Activated CD8-positive, alpha-beta memory T cell treated with anti-CD3 and anti-CD28 coated beads, Interleukin-2, amount 10 ng/mL, durations not matched to agents 7 days and 5 days (primary cell): ENCODE data around the gene GMDS. TPM values are rescaled to one million over a fixed set of nuclear protein-coding genes. Genes with fewer than 3 reads are reported as not detected.
"Not testable (repeated sequence)": the region's sequence is repeated elsewhere in the genome, so short reads cannot be mapped to it uniquely, and the experiment has no call there.

Experiments
- ATAC-seq: fragments of 150-1000 bp; cut with Tn5 transposase; one replicate; pipeline ENCODE4 v1.10.0; 2021; ENCODE audit warnings: moderate library complexity
- CTCF ChIA-PET: fragments of 350-600 bp; sonication (Branson Sonifier 250); formaldehyde crosslinking; loops from one replicate; lab custom pipeline; 2021; ENCODE audit warnings: antibody characterized with exemption; lab: Charles Lee
- DNase-seq: peaks from one replicate; pipeline ENCODE4 v3.0.0-alpha.2; 2020
- H3K27ac Mint-ChIP-seq: one replicate; pipeline ENCODE4 v1.8.0; 2021; ENCODE audit warnings: mild to moderate bottlenecking, mixed read lengths
- H3K27me3 Mint-ChIP-seq: one replicate; pipeline ENCODE4 v1.8.0; 2021; ENCODE audit warnings: mixed read lengths
- H3K36me3 Mint-ChIP-seq: one replicate; pipeline ENCODE4 v1.8.0; 2021; ENCODE audit warnings: mild to moderate bottlenecking, mixed read lengths
- H3K4me1 Mint-ChIP-seq: one replicate; pipeline ENCODE4 v1.8.0; 2021; ENCODE audit warnings: mixed read lengths
- H3K4me3 Mint-ChIP-seq: one replicate; pipeline ENCODE4 v1.8.0; 2021; ENCODE audit warnings: mild to moderate bottlenecking, moderate library complexity, mixed read lengths
- H3K9me3 Mint-ChIP-seq: one replicate; pipeline ENCODE4 v1.8.0; 2022; ENCODE audit warnings: low read depth, mixed read lengths
- total RNA-seq, 2 experiments: library from RNA; stranded (reverse); gene quantifications; one replicate each; pipeline ENCODE4 v1.2.3, GENCODE V29; 2021

Gene GMDS
- total RNA-seq, 2 experiments from 2014 or later = 28.2 to 36.9 TPM

GRCh38 chr6:1850840-1851157 lies 394.6 kb downstream of the GMDS start:
- CTCF ChIA-PET = no interaction called here
- no peaks in the 10 kb centered on the region for H3K36me3 Mint-ChIP-seq
- H3K27me3 Mint-ChIP-seq = no peaks in the 10 kb centered on the region
- no peak for DNase-seq
- no peaks in the 10 kb centered on the region for H3K9me3 Mint-ChIP-seq
- ATAC-seq = no peak
- H3K27ac Mint-ChIP-seq = no peak overlapping the region
- no peak overlapping the region for H3K4me3 Mint-ChIP-seq
- no peaks in the 10 kb centered on the region for H3K4me1 Mint-ChIP-seq

- CTCF ChIA-PET = no interaction called here
- H3K27me3 Mint-ChIP-seq = no peaks in the 10 kb centered on the region
- H3K4me3 Mint-ChIP-seq = no peak overlapping the region
- no peaks in the 10 kb centered on the region for H3K4me1 Mint-ChIP-seq
- no peak for DNase-seq
- no peaks in the 10 kb centered on the region for H3K36me3 Mint-ChIP-seq
- no peak overlapping the region for H3K27ac Mint-ChIP-seq
- no peaks in the 10 kb centered on the region for H3K9me3 Mint-ChIP-seq
- no peak for ATAC-seq
Measured at GRCh38 chr6:1850121-1850839, 395.1 kb downstream of the GMDS start.

GRCh38 chr6:1849691-1850090 lies 395.7 kb downstream of the GMDS start:
- ATAC-seq (no peak), DNase-seq (no peak)
- no peaks in the 10 kb centered on the region for H3K27me3 Mint-ChIP-seq
- no peaks in the 10 kb centered on the region for H3K9me3 Mint-ChIP-seq
- CTCF ChIA-PET = no interaction called here
- H3K36me3 Mint-ChIP-seq = no peaks in the 10 kb centered on the region
- no peak overlapping the region for H3K4me3 Mint-ChIP-seq
- no peak overlapping the region for H3K27ac Mint-ChIP-seq
- no peaks in the 10 kb centered on the region for H3K4me1 Mint-ChIP-seq

- CTCF ChIA-PET = no interaction called here
- H3K4me3 Mint-ChIP-seq = no peak overlapping the region
- no peaks in the 10 kb centered on the region for H3K9me3 Mint-ChIP-seq
- H3K27me3 Mint-ChIP-seq = no peaks in the 10 kb centered on the region
- ATAC-seq (no peak), DNase-seq (no peak)
- no peak overlapping the region for H3K27ac Mint-ChIP-seq
- H3K4me1 Mint-ChIP-seq = no peaks in the 10 kb centered on the region
- H3K36me3 Mint-ChIP-seq = no peaks in the 10 kb centered on the region
Measured at GRCh38 chr6:1848752-1849151, 396.7 kb downstream of the GMDS start.

GRCh38 chr6:1846611-1847010 lies 398.8 kb downstream of the GMDS start:
- H3K27ac Mint-ChIP-seq = no peak overlapping the region
- no peak for ATAC-seq
- H3K27me3 Mint-ChIP-seq = no peaks in the 10 kb centered on the region
- no peaks in the 10 kb centered on the region for H3K4me1 Mint-ChIP-seq
- CTCF ChIA-PET = no interaction called here
- DNase-seq = no peak
- H3K9me3 Mint-ChIP-seq = no peaks in the 10 kb centered on the region
- no peaks in the 10 kb centered on the region for H3K36me3 Mint-ChIP-seq
- H3K4me3 Mint-ChIP-seq = no peak overlapping the region

- DNase-seq, ATAC-seq, H3K9me3 Mint-ChIP-seq, H3K27ac Mint-ChIP-seq, H3K27me3 Mint-ChIP-seq, CTCF ChIA-PET, H3K36me3 Mint-ChIP-seq, H3K4me3 Mint-ChIP-seq, H3K4me1 Mint-ChIP-seq: not testable (repeated sequence)
Measured at GRCh38 chr6:1845543-1845942, 399.9 kb downstream of the GMDS start.

GRCh38 chr6:1842334-1842733 lies 403.1 kb downstream of the GMDS start:
- no peaks in the 10 kb centered on the region for H3K27me3 Mint-ChIP-seq
- CTCF ChIA-PET = no interaction called here
- no peaks in the 10 kb centered on the region for H3K36me3 Mint-ChIP-seq

GRCh38 chr6:1841136-1841535 lies 404.3 kb downstream of the GMDS start:
- Mint-ChIP-seq H3K9me3 (no peaks in the 10 kb centered on the region), H3K36me3 (no peaks in the 10 kb centered on the region), H3K27ac (no peak overlapping the region), H3K4me3 (no peak overlapping the region), H3K27me3 (no peaks in the 10 kb centered on the region), H3K4me1 (no peaks in the 10 kb centered on the region)
- CTCF ChIA-PET = interaction anchor here (0.5 kb wide), 1 partner anchor 296 kb away, joined by 3 read pairs; no protein-coding TSS in a partner anchor
- ATAC-seq (no peak), DNase-seq (no peak)

More at GRCh38 chr6:1842334-1842733, 403.1 kb downstream of the GMDS start:
- Mint-ChIP-seq H3K4me3 (no peak overlapping the region), H3K9me3 (no peaks in the 10 kb centered on the region), H3K4me1 (no peaks in the 10 kb centered on the region), H3K27ac (no peak overlapping the region)
- ATAC-seq (no peak), DNase-seq (no peak)

GRCh38 chr6:1840491-1841121 lies 404.8 kb downstream of the GMDS start:
- ATAC-seq (no peak), DNase-seq (no peak)
- Mint-ChIP-seq H3K4me3 (no peak overlapping the region), H3K4me1 (no peaks in the 10 kb centered on the region), H3K27ac (no peak overlapping the region), H3K9me3 (no peaks in the 10 kb centered on the region), H3K27me3 (no peaks in the 10 kb centered on the region), H3K36me3 (no peaks in the 10 kb centered on the region)
- CTCF ChIA-PET = interaction anchor here (0.5 kb wide), 1 partner anchor 296 kb away, joined by 3 read pairs; no protein-coding TSS in a partner anchor

GRCh38 chr6:1839361-1839760 lies 406.0 kb downstream of the GMDS start:
- CTCF ChIA-PET = no interaction called here
- Mint-ChIP-seq H3K27me3 (no peaks in the 10 kb centered on the region), H3K9me3 (no peaks in the 10 kb centered on the region), H3K4me1 (no peaks in the 10 kb centered on the region), H3K36me3 (no peaks in the 10 kb centered on the region), H3K27ac (no peak overlapping the region), H3K4me3 (no peak overlapping the region)
- no peak for DNase-seq
- ATAC-seq = no peak

GRCh38 chr6:1838604-1839213 lies 406.7 kb downstream of the GMDS start:
- no peak for DNase-seq
- Mint-ChIP-seq H3K27me3 (no peaks in the 10 kb centered on the region), H3K27ac (no peak overlapping the region), H3K4me3 (no peak overlapping the region), H3K9me3 (no peaks in the 10 kb centered on the region), H3K4me1 (no peaks in the 10 kb centered on the region), H3K36me3 (no peaks in the 10 kb centered on the region)
- ATAC-seq = no peak
- CTCF ChIA-PET = no interaction called here

- Mint-ChIP-seq H3K4me3 (no peak overlapping the region), H3K9me3 (no peaks in the 10 kb centered on the region), H3K36me3 (no peaks in the 10 kb centered on the region), H3K27me3 (no peaks in the 10 kb centered on the region), H3K4me1 (no peaks in the 10 kb centered on the region), H3K27ac (no peak overlapping the region)
- DNase-seq (no peak), ATAC-seq (no peak)
- CTCF ChIA-PET = no interaction called here
Measured at GRCh38 chr6:1837826-1838225, 407.6 kb downstream of the GMDS start.

GRCh38 chr6:1836690-1837089 lies 408.7 kb downstream of the GMDS start:
- DNase-seq (no peak), ATAC-seq (no peak)
- Mint-ChIP-seq H3K9me3 (no peaks in the 10 kb centered on the region), H3K36me3 (no peaks in the 10 kb centered on the region), H3K4me3 (no peak overlapping the region), H3K27ac (no peak overlapping the region), H3K4me1 (no peaks in the 10 kb centered on the region), H3K27me3 (no peaks in the 10 kb centered on the region)
- CTCF ChIA-PET = no interaction called here
